Spleen (tissue), 11 donors: Measurements from ENCODE around the gene PDE1C. TPM values are rescaled to one million over a fixed set of nuclear protein-coding genes. Genes with fewer than 3 reads are reported as not detected.
"Not testable (repeated sequence)": the region's sequence is repeated elsewhere in the genome, so short reads cannot be mapped to it uniquely, and the experiment has no call there.

ENCODE experiments used
- DNase-seq: peaks from one replicate; pipeline ENCODE4 v3.0.0-alpha.2; 2020
- H3K27ac ChIP-seq, 8 donors: fragments of 200-600 bp; sonication (generic) in 7 of 8; 1 replicate in 4 of 8; 2 replicates in 4 of 8; pipeline versions ENCODE4 v1.5.0 to v1.8.0; 2016 to 2021; ENCODE audit warnings: inconsistent platforms in 4 of 8, mild to moderate bottlenecking in 4 of 8, moderate library complexity in 1 of 8
- H3K27me3 ChIP-seq, 7 donors: fragments of 200-600 bp; sonication (generic) in 6 of 7; replicated peaks in 1 of 7; 1 replicate in 4 of 7; 2 replicates in 3 of 7; pipeline versions ENCODE4 v1.5.0 to v1.8.0; 2016 to 2021; ENCODE audit warnings: inconsistent platforms in 3 of 7, mild to moderate bottlenecking in 1 of 7
- H3K36me3 ChIP-seq, 6 donors: fragments of 200-600 bp; sonication (generic) in 5 of 6; 1 replicate in 4 of 6; 2 replicates in 2 of 6; pipeline versions ENCODE4 v1.5.0 to v1.8.0; 2016 to 2021; ENCODE audit warnings: inconsistent platforms in 2 of 6
- H3K4me1 ChIP-seq, 6 donors: fragments of 200-600 bp; sonication (generic) in 5 of 6; 1 replicate in 3 of 6; 2 replicates in 3 of 6; pipeline versions ENCODE4 v1.5.0 to v1.8.0; 2016 to 2021; ENCODE audit warnings: inconsistent platforms in 3 of 6
- H3K4me3 ChIP-seq, 8 donors: fragments of 200-600 bp; sonication (generic) in 7 of 8; 1 replicate in 4 of 8; 2 replicates in 4 of 8; pipeline versions ENCODE4 v1.5.0 to v1.8.0; 2016 to 2021; ENCODE audit warnings: inconsistent platforms in 4 of 8, mild to moderate bottlenecking in 4 of 8, moderate library complexity in 2 of 8
- H3K9me3 ChIP-seq, 8 donors: fragments of 200-600 bp; sonication (generic) in 7 of 8; 1 replicate in 4 of 8; 2 replicates in 4 of 8; pipeline versions ENCODE4 v1.5.0 to v1.8.0; 2016 to 2021; ENCODE audit warnings: inconsistent platforms in 4 of 8
- POLR2A ChIP-seq, 3 donors: fragments of 450-650 bp; IDR thresholded peaks; one replicate each; pipeline ENCODE4 v1.5.1; 2017; ENCODE audit warnings: antibody characterized with exemption in 3 of 3, mild to moderate bottlenecking in 1 of 3
- POLR2AphosphoS5 ChIP-seq, 3 donors: sonication (generic); formaldehyde crosslinking; IDR thresholded peaks; one replicate each; pipeline ENCODE4 v1.5.1; 2017; ENCODE audit warnings: antibody characterized with exemption in 3 of 3
- WGBS, 5 donors: extraction: QIAGEN DNeasy Blood & Tissue Kit in 3 of 5; methylation state at CpG; one replicate each; pipeline versions ENCODE4 v1.1.5 to v1.1.7; 2013 to 2018; 5-methylcytosine and 5-hydroxymethylcytosine counted together
- intact Hi-C: fragments of 100-400 bp; cut with DNase I; formaldehyde crosslinking; loops from one replicate; pipeline ENCODE4 v1.15.0; 2023; ENCODE audit warnings: low total_unique reads
- polyA plus RNA-seq, 3 donors: library from polyadenylated mRNA; stranded (reverse); fragments of 200-250 nt; gene quantifications; one replicate each; pipeline ENCODE4 v1.2.1, GENCODE V29; 2013
- total RNA-seq, 7 donors: library from RNA; depleted of rRNA in 3 of 7; stranded (reverse); fragments of >200 nt in 3 of 7; fragmentation: NEBNext Ultra II Directional in 4 of 7; extraction: Animal tissue kit (Norgen Biotek cat#: 25700) in 4 of 7; gene quantifications; one replicate each; pipeline versions ENCODE4 v1.1.0 to v1.2.1, GENCODE V29; 2016 to 2021
- TF ChIP-seq, protein P1 (sequence below), 11 experiments: fragments of 200-600 bp in 7 of 11; fragments of 450-650 bp in 4 of 11; sonication (generic) in 4 of 11; IDR thresholded peaks in 8 of 11; conservative IDR thresholded peaks in 3 of 11; 1 replicate in 7 of 11; 2 replicates in 4 of 11; pipeline versions ENCODE4 v1.4.0 to v1.8.0; 2016 to 2021; ENCODE audit warnings: antibody characterized with exemption in 11 of 11, inconsistent platforms in 4 of 11, mild to moderate bottlenecking in 1 of 11
- donor health status: healthy with polysubstance abuse.
- donor health status: DM: no; HTN: no; CAD: no; lungs with moderate emphysema.
- donor health status: DM: no; HTN: no; CAD: no.
- donor health status: Bipolar disorder and iron deficiency.
- donor health status: healthy.
- donor health status: DM: no; HTN: no; CAD: no.
- donor health status: DM: yes; HTN: yes; CAD: no.

Gene PDE1C
- total and polyA plus RNA-seq, 10 donors = 0.53 to 3.3 (median 1.6) TPM

DNA sequence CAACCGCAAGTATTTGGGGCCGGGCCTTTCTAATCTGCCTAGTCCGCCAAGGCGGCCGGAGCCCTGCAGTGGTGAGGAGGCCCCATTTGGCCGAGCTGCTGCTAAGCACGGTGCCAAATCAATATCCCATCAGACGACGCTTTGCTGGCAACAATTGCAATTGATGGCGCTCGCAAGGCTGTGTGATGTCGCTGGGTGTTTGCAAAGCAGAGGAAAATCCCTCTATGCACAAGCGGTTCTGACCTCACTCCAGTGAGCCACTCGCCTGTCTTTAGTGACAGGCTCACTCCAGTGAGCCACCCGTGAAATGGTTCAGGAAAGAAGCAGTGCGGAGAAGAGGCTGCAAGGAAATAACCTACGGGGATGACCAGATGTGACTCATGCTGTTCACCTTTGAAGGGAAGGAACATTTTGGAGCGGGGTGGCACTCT lies 18.3 kb upstream of the PDE1C start:
- Histone ChIP-seq H3K9me3 (peaks cover 0 to 3% (median 0%) of the 10 kb centered on the region in 8 donors), H3K36me3 (no peaks in the 10 kb centered on the region), H3K27ac (no peak overlapping the region), H3K4me3 (no peak overlapping the region), H3K4me1 (no peaks in the 10 kb centered on the region), H3K27me3 (no peaks in the 10 kb centered on the region)
- intact Hi-C loops = no loop called here
- TF ChIP-seq, protein P1, sequence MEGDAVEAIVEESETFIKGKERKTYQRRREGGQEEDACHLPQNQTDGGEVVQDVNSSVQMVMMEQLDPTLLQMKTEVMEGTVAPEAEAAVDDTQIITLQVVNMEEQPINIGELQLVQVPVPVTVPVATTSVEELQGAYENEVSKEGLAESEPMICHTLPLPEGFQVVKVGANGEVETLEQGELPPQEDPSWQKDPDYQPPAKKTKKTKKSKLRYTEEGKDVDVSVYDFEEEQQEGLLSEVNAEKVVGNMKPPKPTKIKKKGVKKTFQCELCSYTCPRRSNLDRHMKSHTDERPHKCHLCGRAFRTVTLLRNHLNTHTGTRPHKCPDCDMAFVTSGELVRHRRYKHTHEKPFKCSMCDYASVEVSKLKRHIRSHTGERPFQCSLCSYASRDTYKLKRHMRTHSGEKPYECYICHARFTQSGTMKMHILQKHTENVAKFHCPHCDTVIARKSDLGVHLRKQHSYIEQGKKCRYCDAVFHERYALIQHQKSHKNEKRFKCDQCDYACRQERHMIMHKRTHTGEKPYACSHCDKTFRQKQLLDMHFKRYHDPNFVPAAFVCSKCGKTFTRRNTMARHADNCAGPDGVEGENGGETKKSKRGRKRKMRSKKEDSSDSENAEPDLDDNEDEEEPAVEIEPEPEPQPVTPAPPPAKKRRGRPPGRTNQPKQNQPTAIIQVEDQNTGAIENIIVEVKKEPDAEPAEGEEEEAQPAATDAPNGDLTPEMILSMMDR (IDR thresholded peaks at IDR 0.05 in 8 of 11, conservative IDR thresholded peaks at IDR 0.05 in 3 of 11) = no peak
- TF ChIP-seq POLR2A (IDR thresholded peaks at IDR 0.05) = no peak
- no peak for TF ChIP-seq POLR2AphosphoS5 (IDR thresholded peaks at IDR 0.05)
- 80 to 91% (median 80%) methylated on average over 18 of the region's 18 CpGs for WGBS, 5 donors
- no peak for DNase-seq

DNA sequence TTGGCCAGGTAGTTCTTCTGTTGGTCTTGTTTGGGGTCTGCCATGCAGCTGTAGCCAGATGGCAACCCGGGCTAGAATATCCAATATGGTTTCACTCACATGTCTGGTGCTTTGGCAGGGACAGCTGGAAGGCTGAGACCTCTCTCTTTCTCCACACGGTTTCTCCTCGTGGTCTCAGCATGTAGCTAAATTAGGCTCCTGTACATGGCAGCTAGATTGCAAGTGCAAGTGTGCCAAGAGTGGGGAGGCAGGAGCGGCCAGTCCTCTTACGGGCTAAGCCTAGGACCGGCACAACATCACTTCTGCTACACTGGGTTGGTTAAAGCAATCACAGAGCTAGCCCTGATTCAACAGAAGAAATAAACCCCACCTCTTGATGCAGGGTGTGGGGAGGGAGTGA lies 9.3 kb upstream of the PDE1C start:
- no peak for DNase-seq
- Histone ChIP-seq H3K36me3 (no peaks in the 10 kb centered on the region), H3K27ac (no peak overlapping the region), H3K4me3 (no peak overlapping the region), H3K4me1 (no peaks in the 10 kb centered on the region), H3K9me3 (no peaks in the 10 kb centered on the region), H3K27me3 (peaks cover 0 to 11% (median 0%) of the 10 kb centered on the region in 7 donors)
- WGBS, 5 donors = 61 to 90% (median 89%) methylated on average over 6 of the region's 6 CpGs
- intact Hi-C loops = no loop called here
- TF ChIP-seq, protein P1 (IDR thresholded peaks at IDR 0.05 in 8 of 11, conservative IDR thresholded peaks at IDR 0.05 in 3 of 11) = no peak
- TF ChIP-seq POLR2AphosphoS5 (IDR thresholded peaks at IDR 0.05) = no peak
- TF ChIP-seq POLR2A (IDR thresholded peaks at IDR 0.05) = no peak

DNA sequence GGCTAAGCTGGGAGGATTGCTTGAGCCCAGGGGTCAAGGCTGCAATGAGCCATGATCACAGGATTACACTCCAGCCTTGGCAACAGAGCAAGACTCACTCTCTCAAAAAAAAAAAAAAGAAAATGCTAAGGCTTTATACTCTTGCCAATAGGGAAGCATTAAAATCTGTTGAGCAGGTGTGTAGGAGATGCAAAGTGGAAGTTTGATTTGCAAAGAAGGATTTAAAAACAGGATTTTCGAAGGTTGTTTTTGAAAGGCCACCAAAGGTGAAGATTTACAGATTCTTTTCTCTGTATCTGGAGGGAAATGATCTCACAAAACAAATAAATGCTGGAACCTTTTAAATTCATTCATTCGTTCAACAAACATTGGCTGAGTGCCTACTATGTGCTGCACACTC lies 8.6 kb upstream of the PDE1C start:
- WGBS, 5 donors = 65 to 93% (median 76%) methylated on average over 2 of the region's 2 CpGs
- H3K27ac ChIP-seq = no peak overlapping the region
- no peaks in the 10 kb centered on the region for H3K4me1 ChIP-seq
- peaks cover 0 to 11% (median 0%) of the 10 kb centered on the region in 7 donors for H3K27me3 ChIP-seq
- H3K4me3 ChIP-seq = no peak overlapping the region
- DNase-seq = no peak
- TF ChIP-seq POLR2A (IDR thresholded peaks at IDR 0.05) (no peak), POLR2AphosphoS5 (IDR thresholded peaks at IDR 0.05) (no peak)
- TF ChIP-seq, protein P1 (IDR thresholded peaks at IDR 0.05 in 8 of 11, conservative IDR thresholded peaks at IDR 0.05 in 3 of 11) = no peak
- H3K9me3 ChIP-seq = no peaks in the 10 kb centered on the region
- H3K36me3 ChIP-seq = no peaks in the 10 kb centered on the region
- intact Hi-C loops = no loop called here

DNA sequence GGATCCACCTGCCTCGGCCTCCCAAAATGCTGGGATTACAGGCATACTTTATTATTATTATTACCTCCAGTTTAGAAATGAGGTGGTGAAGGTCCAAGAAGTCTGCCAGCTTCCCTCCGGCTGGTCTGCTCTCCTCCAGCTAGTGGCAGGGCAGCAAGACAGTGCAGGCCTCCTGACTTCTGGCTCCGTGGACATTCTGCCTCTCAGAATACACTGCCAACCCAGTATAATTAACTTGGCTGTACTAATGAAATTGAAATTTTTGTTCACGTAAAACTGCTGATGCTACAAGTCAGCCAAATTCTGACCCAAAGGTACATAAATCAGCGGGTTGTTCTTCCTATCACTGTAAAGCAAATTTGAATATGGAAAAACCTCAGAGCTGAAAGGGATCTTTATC lies 7.6 kb upstream of the PDE1C start:
- no peaks in the 10 kb centered on the region for H3K36me3 ChIP-seq
- TF ChIP-seq, protein P1 (IDR thresholded peaks at IDR 0.05 in 8 of 11, conservative IDR thresholded peaks at IDR 0.05 in 3 of 11) = no peak
- TF ChIP-seq POLR2AphosphoS5 (IDR thresholded peaks at IDR 0.05) (no peak), POLR2A (IDR thresholded peaks at IDR 0.05) (no peak)
- no peak overlapping the region for H3K4me3 ChIP-seq
- DNase-seq = no peak
- H3K27ac ChIP-seq = no peak overlapping the region
- intact Hi-C loops = no loop called here
- 83 to 93% (median 87%) methylated on average over 5 of the region's 5 CpGs for WGBS, 5 donors
- H3K4me1 ChIP-seq = no peaks in the 10 kb centered on the region
- no peaks in the 10 kb centered on the region for H3K9me3 ChIP-seq
- H3K27me3 ChIP-seq = peaks cover 0 to 14% (median 0%) of the 10 kb centered on the region in 7 donors

DNA sequence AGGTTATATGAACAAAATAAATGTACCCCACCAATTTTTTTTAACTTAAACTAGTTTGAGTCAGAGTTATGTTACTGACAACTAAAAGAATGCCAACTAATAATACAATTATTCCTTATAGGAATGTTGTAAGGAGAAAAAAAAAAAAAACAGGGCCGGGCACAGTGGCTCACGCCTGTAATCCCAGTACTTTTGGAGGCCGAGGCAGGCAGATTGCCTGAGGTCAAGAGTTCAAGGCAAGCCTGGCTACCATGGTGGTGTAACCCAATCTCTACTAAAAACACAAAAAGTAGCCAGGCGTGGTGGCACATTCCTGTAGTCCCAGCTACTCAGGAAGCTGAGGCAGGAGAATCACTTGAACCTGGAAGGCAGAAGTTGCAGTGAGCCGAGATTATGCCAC lies 6.6 kb upstream of the PDE1C start:
- H3K4me3 ChIP-seq, H3K36me3 ChIP-seq, H3K4me1 ChIP-seq, DNase-seq, H3K9me3 ChIP-seq, H3K27ac ChIP-seq, intact Hi-C loops: not testable (repeated sequence)
- 70 to 83% (median 77%) methylated on average over 5 of the region's 5 CpGs for WGBS, 5 donors
- H3K27me3 ChIP-seq = peaks cover 0 to 24% (median 9%) of the 10 kb centered on the region in 7 donors
